Muscle layer of colon (tissue), 2 donors: ENCODE results near the gene ZBTB20.

Source experiments
- H3K27ac ChIP-seq: one replicate; pipeline ENCODE4 v1.7.0; 2013; ENCODE audit warnings: low read depth, mild to moderate bottlenecking, low read length, moderate library complexity
- H3K27me3 ChIP-seq, 2 donors: one replicate each; pipeline ENCODE4 v1.7.0; 2013; ENCODE audit warnings: low read length in 2 of 2, mild to moderate bottlenecking in 2 of 2; ENCODE audit not compliant: insufficient read depth in 2 of 2, control insufficient read depth in 1 of 2
- H3K36me3 ChIP-seq: one replicate; pipeline ENCODE4 v1.7.0; 2013; ENCODE audit warnings: mild to moderate bottlenecking, low read length; ENCODE audit not compliant: insufficient read depth
- H3K4me1 ChIP-seq: one replicate; pipeline ENCODE4 v1.7.0; 2013; ENCODE audit warnings: mild to moderate bottlenecking, low read length; ENCODE audit not compliant: insufficient read depth
- H3K4me3 ChIP-seq, 2 donors: one replicate each; pipeline ENCODE4 v1.7.0; 2013; ENCODE audit warnings: low read length in 2 of 2, low read depth in 1 of 2, mild to moderate bottlenecking in 1 of 2, moderate library complexity in 1 of 2
- H3K9ac ChIP-seq: one replicate; pipeline ENCODE4 v1.7.0; 2013; ENCODE audit warnings: low read length
- H3K9me3 ChIP-seq: one replicate; pipeline ENCODE4 v1.7.0; 2013; ENCODE audit warnings: mild to moderate bottlenecking, low read length
- donor health status: abdominal sarcoma.
- donor health status: Adenocarcinoma of cecum.

Gene ZBTB20

DNA sequence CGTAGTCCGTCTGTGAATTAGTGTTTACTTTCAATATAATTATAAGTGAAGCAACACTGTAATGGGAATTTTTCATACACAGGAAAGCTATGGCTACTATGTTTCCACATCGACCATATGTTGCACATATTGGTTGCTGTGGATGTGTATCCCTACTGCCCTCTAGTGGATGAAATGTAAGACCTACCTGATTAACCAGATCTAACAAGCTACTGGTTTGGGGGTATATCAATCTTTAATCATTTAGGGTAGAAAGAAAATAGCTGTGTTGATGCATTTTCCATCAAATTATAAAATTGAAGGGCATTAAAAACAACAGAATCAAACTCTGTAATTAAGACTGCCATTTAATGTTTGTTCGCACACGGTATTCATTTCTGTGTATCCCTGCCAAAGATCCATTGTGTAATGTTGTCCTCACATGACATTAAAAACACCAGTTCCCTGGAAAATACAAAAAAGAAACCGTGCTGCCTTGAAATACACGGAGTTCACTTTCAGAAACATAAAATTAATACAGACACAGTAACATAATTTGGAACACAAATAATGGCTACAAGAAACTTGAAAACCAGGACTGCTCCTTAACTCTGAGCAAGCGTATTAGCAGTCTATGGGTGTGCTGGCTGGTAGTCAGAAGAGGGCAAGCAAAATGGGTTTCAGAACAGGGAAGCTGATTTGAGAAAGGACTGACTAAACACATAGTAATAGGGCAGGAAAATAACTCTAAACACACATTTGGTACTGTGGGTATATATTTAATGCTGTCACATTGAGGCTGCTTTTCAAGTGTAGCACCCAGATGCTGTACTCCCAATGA is 728.2 kb downstream of the ZBTB20 start:
- H3K9me3 ChIP-seq, result no peaks in the 10 kb centered on the region
- H3K27me3 ChIP-seq, result no peaks in the 10 kb centered on the region
- H3K27ac ChIP-seq, result peak overlapping the region; percentile 4
- no peak overlapping the region for H3K9ac ChIP-seq
- no peaks in the 10 kb centered on the region for H3K36me3 ChIP-seq
- no peak overlapping the region for H3K4me3 ChIP-seq
- H3K4me1 ChIP-seq, result peaks cover 24% of the 10 kb centered on the region

DNA sequence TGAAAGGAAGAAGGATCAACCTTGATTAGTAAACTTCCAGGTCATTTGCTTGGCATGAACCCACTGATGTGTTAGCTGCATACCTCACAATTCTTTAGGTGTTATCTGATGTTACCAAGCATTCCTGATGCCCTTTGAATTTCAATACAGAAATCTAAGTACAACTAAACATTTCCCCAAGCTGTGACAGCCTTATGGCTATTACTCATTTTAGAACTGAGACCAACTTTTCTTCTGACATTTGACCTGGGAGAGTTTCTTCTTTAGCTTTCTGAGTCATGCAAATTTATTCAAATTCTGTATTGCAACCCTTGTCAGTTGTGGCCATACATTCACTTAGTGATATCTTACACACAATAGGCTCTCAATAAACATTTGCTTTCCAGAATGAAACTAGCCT is 729.0 kb downstream of the ZBTB20 start:
- H3K4me3 ChIP-seq, result no peak overlapping the region
- H3K4me1 ChIP-seq, result peaks cover 24% of the 10 kb centered on the region
- no peak overlapping the region for H3K9ac ChIP-seq
- no peaks in the 10 kb centered on the region for H3K9me3 ChIP-seq
- no peaks in the 10 kb centered on the region for H3K27me3 ChIP-seq
- H3K36me3 ChIP-seq, result no peaks in the 10 kb centered on the region
- H3K27ac ChIP-seq, result no peak overlapping the region

DNA sequence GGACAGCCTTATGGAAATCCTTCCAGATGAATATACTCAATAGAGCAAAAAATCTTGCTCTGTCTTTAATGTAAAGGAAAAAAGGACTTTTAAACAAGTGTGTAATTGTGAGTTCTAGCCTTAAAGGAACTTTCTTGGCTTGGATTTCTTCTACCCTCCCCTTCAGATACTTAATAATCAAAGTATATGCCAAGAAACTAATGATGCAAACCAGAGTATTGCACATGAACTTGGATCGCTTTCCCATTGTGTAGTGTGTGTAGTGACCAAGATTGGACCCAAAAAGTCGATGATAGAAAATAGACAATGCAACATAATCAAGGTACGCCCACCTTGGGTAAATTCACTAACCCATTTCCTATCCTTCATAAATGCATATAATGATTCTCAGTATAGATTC is 729.4 kb downstream of the ZBTB20 start:
- Histone ChIP-seq H3K27me3 (no peaks in the 10 kb centered on the region), H3K27ac (no peak overlapping the region), H3K4me3 (no peak overlapping the region), H3K9ac (no peak overlapping the region), H3K36me3 (no peaks in the 10 kb centered on the region), H3K9me3 (no peaks in the 10 kb centered on the region), H3K4me1 (peaks cover 27% of the 10 kb centered on the region)

DNA sequence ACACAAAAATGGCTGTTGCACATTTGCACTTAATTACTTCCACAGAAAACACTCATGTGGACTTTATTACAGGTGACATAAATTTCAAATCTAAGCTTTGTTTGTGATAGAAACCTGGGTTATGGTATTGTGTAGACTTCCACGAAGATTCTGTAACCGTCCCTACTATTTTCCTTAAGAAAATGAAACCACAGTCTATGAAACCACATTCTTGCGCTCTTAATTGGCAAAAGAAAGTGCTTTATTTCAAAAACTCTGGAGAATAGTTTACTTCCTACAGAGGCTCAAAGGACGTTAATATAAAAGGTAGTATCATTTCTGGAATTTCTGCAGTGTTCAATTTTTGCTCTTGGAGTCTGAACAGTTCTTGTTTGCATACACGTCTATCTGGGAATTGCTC is 729.8 kb downstream of the ZBTB20 start:
- H3K9ac ChIP-seq, result no peak overlapping the region
- H3K4me3 ChIP-seq, result no peak overlapping the region
- H3K27ac ChIP-seq, result no peak overlapping the region
- H3K36me3 ChIP-seq, result no peaks in the 10 kb centered on the region
- no peaks in the 10 kb centered on the region for H3K9me3 ChIP-seq
- no peaks in the 10 kb centered on the region for H3K27me3 ChIP-seq
- H3K4me1 ChIP-seq, result peaks cover 31% of the 10 kb centered on the region

DNA sequence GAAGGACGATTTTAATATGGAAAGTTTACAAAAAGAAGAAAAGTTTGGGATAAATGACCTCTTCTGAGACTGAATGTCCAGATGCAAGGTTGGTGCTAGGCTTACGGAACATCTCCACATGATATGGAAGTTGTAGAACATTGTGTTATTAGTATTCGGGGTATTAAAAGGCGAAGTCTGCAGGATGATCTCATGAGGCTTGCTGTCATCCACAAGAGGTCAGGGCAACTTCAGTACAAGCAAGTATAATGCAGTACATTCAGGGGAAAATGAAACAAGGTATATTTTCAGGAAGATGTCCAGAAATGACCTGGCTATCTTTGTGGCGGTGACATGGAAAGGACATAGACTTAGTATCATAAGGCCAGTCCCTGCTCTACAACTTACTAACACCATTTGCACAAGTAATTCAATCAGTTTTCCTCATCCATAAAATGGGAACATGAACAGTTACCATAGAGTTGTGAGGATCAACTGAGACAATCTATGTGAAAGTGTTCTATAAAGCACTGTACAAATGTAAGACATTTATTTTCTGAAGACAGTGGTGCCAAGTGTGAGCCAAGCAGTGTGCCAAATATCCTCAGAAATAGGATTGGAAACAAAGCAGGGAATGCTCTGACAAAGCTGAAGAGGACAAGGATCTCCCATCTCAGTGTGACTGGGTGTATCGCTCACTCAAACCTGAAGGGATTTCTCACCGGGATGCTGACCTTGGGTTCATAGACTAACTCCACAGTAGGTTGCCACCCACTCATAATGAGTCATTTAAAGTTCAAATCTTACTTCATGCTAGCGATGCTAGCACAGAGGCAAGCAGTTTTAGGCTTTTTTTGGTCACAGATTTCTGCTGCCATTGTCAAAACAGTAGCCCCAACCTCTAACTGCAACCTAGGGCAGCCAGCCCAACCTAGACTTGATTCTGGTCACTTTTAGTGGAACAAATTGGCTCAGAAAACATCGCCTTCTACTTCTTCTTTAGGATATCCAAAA is 735.0 kb downstream of the ZBTB20 start:
- Histone ChIP-seq H3K9me3 (no peaks in the 10 kb centered on the region), H3K4me1 (peaks cover 22% of the 10 kb centered on the region), H3K27ac (peak overlapping the region; percentile 35), H3K36me3 (no peaks in the 10 kb centered on the region), H3K9ac (no peak overlapping the region), H3K4me3 (peak overlapping the region in 1 of 2 donors; percentile 3), H3K27me3 (no peaks in the 10 kb centered on the region)

DNA sequence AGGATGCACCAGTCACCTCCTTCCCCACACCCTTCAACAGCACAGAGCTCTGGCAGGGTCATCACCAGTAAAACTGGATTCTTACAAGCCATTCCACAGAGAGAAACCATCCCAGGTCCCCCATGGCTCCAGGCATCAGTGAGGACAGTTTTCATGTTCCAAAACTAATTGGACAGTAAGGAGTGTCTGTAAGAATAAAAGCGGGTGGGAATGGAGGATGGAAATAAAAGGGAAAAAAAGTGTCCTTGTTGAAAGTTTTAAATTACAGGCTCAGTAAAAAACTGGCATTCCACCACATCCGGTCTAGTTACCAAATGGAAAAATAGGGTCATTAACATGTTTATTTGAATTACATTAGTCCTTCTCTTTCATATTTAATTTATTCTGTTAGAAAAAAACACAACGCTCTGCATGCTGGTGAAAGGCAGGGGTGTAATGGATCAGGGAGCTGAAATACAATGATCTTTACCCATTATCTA is 735.9 kb downstream of the ZBTB20 start:
- Histone ChIP-seq H3K9me3 (no peaks in the 10 kb centered on the region), H3K27me3 (no peaks in the 10 kb centered on the region), H3K27ac (no peak overlapping the region), H3K9ac (no peak overlapping the region), H3K4me1 (peaks cover 22% of the 10 kb centered on the region), H3K36me3 (no peaks in the 10 kb centered on the region), H3K4me3 (no peak overlapping the region)

DNA sequence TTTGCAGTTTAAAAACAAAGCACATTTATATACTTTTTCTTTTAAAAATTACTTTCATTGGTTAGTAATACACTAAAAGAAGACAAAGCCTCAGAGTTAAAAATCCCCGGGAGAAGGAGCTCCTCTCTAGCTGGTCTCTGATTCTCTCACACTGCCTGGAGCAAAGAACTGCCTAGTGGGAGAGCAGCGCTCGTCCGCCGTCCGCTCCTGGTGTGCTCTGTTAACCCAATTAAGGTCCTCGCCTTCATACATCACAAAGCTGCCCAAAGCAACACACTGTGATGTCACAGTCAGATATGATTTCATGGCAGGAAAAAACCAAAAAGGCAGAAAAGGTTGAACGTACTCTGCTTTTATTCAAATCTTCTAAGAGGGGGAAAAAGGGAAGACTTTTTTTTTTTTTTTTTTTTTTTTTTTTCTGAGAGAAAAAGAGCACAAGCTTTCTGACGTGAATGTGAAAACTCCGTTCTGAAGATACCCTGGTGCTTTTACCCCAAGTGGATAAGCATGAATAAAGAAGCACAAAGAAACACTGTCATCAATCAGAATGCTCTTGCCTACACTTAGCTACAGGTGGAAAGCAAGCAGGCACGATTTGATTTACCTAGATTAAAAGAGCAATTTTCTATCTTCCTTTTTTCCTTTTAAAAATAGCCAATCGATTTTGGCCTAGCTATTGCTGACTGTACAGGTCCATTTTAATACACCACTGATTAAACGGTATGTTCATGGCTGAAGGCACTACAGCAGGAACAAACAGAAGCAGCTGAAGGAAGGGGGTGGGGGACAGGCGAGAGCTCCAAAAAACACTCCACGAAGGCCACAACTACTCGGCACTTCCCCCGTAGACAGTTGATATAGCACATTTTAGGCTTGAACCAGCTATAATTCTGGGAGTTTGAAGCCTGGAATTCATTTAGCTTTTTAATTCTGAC is 738.1 kb downstream of the ZBTB20 start:
- H3K4me3 ChIP-seq, result no peak overlapping the region
- peaks cover 34% of the 10 kb centered on the region for H3K4me1 ChIP-seq
- H3K9me3 ChIP-seq, result no peaks in the 10 kb centered on the region
- peak overlapping the region; percentile 26 for H3K9ac ChIP-seq
- no peaks in the 10 kb centered on the region for H3K36me3 ChIP-seq
- no peak overlapping the region for H3K27ac ChIP-seq
- no peaks in the 10 kb centered on the region for H3K27me3 ChIP-seq

DNA sequence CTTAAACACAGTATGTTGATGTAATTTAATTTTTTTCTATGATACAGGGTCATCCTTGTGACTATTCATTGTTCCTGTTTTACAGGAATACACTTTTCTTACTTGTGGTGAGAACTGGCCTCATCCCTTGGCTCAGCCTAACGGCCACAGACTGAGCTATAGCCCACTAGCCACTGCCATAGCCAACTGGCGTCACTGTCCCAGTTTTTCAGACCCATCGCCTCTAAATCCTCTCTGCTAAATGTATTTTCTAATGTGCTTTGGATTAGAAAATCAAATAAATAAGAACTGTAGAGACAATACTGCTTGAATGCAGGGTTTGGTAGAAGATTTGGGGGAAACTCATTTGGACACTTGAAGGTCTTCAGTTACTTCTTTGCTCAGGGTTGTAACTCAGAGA is 740.2 kb downstream of the ZBTB20 start:
- Histone ChIP-seq H3K4me3 (no peak overlapping the region), H3K27me3 (no peaks in the 10 kb centered on the region), H3K9me3 (no peaks in the 10 kb centered on the region), H3K9ac (no peak overlapping the region), H3K27ac (no peak overlapping the region), H3K36me3 (no peaks in the 10 kb centered on the region), H3K4me1 (peaks cover 28% of the 10 kb centered on the region)

DNA sequence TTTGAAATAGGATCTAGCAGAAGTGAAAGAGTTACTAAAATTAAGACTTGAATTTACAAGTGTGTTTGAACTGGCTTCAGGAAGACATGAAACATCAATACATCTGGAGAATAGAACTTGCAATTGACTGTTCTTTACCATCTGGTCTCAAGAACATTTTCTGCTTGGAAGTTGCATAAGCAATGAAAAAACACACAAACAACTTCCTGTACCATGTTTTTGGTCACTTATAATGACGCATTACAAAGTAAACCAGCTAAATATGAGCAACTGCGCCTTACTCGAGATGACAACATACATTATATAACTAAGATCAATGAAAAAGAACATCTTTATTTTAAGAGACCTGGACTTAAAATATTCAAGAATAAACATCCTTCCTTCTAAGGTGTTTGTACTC is 740.8 kb downstream of the ZBTB20 start:
- Histone ChIP-seq H3K9ac (no peak overlapping the region), H3K27me3 (no peaks in the 10 kb centered on the region), H3K9me3 (no peaks in the 10 kb centered on the region), H3K27ac (no peak overlapping the region), H3K4me1 (peaks cover 28% of the 10 kb centered on the region), H3K4me3 (no peak overlapping the region), H3K36me3 (no peaks in the 10 kb centered on the region)

DNA sequence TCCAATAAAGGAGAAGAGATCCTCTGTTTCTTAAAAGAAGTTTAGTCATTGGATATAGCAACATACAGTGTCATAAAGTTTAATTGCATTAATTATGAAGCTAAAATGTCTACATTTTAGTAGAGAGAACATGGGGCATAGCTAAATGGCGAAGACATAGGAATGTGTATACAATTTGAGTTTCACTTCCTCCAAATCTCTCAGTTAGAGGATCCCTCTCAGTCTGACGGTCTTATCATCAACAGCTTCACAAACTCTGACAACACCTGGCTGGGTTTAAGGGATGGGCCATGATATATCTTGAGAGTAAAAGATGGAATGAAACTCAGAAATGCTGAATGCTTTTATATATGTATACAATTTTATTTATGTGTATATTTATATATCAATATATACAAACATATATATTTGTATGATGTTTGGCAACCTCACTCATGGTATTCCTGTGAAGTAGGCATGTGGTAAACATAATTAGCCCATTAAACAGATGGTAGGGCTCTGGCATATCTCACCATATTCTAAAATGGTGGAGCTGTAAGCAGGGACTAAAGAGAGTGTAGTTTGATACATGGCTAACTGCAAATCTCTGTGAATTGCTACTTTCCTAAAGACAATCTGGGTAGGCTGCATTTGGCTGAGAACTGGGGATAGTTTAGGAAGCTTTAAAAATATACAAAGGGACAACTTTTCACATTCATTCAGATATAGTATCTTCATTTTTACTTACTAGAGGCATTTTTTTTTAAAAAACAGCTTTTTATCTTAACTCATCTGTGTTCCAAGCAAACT is 741.7 kb downstream of the ZBTB20 start:
- H3K27me3 ChIP-seq, result no peaks in the 10 kb centered on the region
- H3K4me3 ChIP-seq, result no peak overlapping the region
- H3K36me3 ChIP-seq, result no peaks in the 10 kb centered on the region
- no peak overlapping the region for H3K27ac ChIP-seq
- no peak overlapping the region for H3K9ac ChIP-seq
- peaks cover 29% of the 10 kb centered on the region for H3K4me1 ChIP-seq
- H3K9me3 ChIP-seq, result no peaks in the 10 kb centered on the region
